ENCODE measurements around the gene ELL2. TPM values are rescaled to one million over a fixed set of nuclear protein-coding genes. Genes with fewer than 3 reads are reported as not detected.

Gene ELL2
- total and polyA plus RNA-seq, 4 donors, result 12.3 to 79.6 (median 49.0) TPM

- no peak for DNase-seq
- no peak for TF ChIP-seq CTCF (IDR thresholded peaks at IDR 0.05; ENCODE audit: control extremely low read depth, extremely low read depth)
- Histone ChIP-seq H3K36me3 (ENCODE audit: control insufficient read depth in 4 of 4, insufficient read depth in 4 of 4, low read length in 4 of 4) (no peaks in the 10 kb centered on the region), H3K9ac (ENCODE audit: insufficient read depth in 1 of 2, low read length in 2 of 2) (no peak overlapping the region), H3K4me1 (ENCODE audit: control insufficient read depth in 5 of 5, insufficient read depth in 5 of 5, low read length in 5 of 5) (no peaks in the 10 kb centered on the region), H3K4me3 (no peak overlapping the region), H3K27ac (ENCODE audit: low read depth in 1 of 2, low read length in 1 of 2) (no peak overlapping the region), H3K27me3 (ENCODE audit: control insufficient read depth in 3 of 3, insufficient read depth in 3 of 3, low read length in 2 of 3) (no peaks in the 10 kb centered on the region), H3K9me3 (ENCODE audit: control insufficient read depth in 4 of 4, insufficient read depth in 3 of 4, low read length in 3 of 4) (no peaks in the 10 kb centered on the region)
- ATAC-seq (ENCODE audit: insufficient read depth, low FRiP score), result no peak
Observed at GRCh38 chr5:96001262-96001661, 39.6 kb upstream of the ELL2 start.

- ATAC-seq (ENCODE audit: insufficient read depth, low FRiP score) (no peak), DNase-seq (no peak)
- H3K27ac ChIP-seq (ENCODE audit: low read depth in 1 of 2, low read length in 1 of 2), result no peak overlapping the region
- no peaks in the 10 kb centered on the region for H3K27me3 ChIP-seq (ENCODE audit: control insufficient read depth in 3 of 3, insufficient read depth in 3 of 3, low read length in 2 of 3)
- H3K9me3 ChIP-seq (ENCODE audit: control insufficient read depth in 4 of 4, insufficient read depth in 3 of 4, low read length in 3 of 4), result no peaks in the 10 kb centered on the region
- H3K4me3 ChIP-seq, result no peak overlapping the region
- H3K4me1 ChIP-seq (ENCODE audit: control insufficient read depth in 5 of 5, insufficient read depth in 5 of 5, low read length in 5 of 5), result no peaks in the 10 kb centered on the region
- no peak for TF ChIP-seq CTCF (IDR thresholded peaks at IDR 0.05; ENCODE audit: control extremely low read depth, extremely low read depth)
- H3K36me3 ChIP-seq (ENCODE audit: control insufficient read depth in 4 of 4, insufficient read depth in 4 of 4, low read length in 4 of 4), result no peaks in the 10 kb centered on the region
- 93 to 95% methylated on average over 3 of the region's 3 CpGs for WGBS, 2 donors
- H3K9ac ChIP-seq (ENCODE audit: insufficient read depth in 1 of 2, low read length in 2 of 2), result no peak overlapping the region
Observed at GRCh38 chr5:96000308-96000707, 38.7 kb upstream of the ELL2 start.

- Histone ChIP-seq H3K36me3 (ENCODE audit: control insufficient read depth in 4 of 4, insufficient read depth in 4 of 4, low read length in 4 of 4) (no peaks in the 10 kb centered on the region), H3K27ac (ENCODE audit: low read depth in 1 of 2, low read length in 1 of 2) (no peak overlapping the region), H3K4me3 (no peak overlapping the region), H3K9ac (ENCODE audit: insufficient read depth in 1 of 2, low read length in 2 of 2) (no peak overlapping the region), H3K4me1 (ENCODE audit: control insufficient read depth in 5 of 5, insufficient read depth in 5 of 5, low read length in 5 of 5) (no peaks in the 10 kb centered on the region), H3K9me3 (ENCODE audit: control insufficient read depth in 4 of 4, insufficient read depth in 3 of 4, low read length in 3 of 4) (no peaks in the 10 kb centered on the region), H3K27me3 (ENCODE audit: control insufficient read depth in 3 of 3, insufficient read depth in 3 of 3, low read length in 2 of 3) (no peaks in the 10 kb centered on the region)
- DNase-seq (no peak), ATAC-seq (ENCODE audit: insufficient read depth, low FRiP score) (no peak)
- no peak for TF ChIP-seq CTCF (IDR thresholded peaks at IDR 0.05; ENCODE audit: control extremely low read depth, extremely low read depth)
Observed at GRCh38 chr5:95996904-95997723, 35.5 kb upstream of the ELL2 start.
